GM21515 (cell line): Measurements from ENCODE around the gene MDN1.

Source experiments
- ATAC-seq: cut with Tn5 transposase; IDR thresholded peaks from one replicate; pipeline ENCODE4 v1.9.1; 2021; ENCODE audit not compliant: unreplicated experiment

MDN1 gene

GRCh38 chr6:89703292-89703691, 116.3 kb downstream of the MDN1 start:
- ATAC-seq, result no peak

DNA sequence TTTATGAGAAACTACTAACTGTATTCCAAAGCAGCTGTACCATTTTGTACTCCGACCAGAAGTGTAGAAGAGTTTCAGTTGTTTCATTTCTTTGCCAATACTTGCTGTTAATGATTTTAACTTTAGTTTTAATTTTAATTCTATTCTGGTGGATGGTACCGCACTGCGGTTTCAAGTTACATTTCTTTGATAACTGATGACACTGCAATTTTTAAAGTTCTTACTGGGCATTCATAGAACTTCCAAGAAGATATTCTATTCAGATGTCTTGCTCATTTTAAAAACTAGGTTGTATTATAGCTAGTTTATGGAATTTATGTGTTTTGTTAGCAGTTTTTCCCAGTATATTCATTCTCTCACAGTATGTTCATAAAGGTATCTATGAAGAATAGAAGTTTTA, 117.2 kb downstream of the MDN1 start:
- no peak for ATAC-seq

DNA sequence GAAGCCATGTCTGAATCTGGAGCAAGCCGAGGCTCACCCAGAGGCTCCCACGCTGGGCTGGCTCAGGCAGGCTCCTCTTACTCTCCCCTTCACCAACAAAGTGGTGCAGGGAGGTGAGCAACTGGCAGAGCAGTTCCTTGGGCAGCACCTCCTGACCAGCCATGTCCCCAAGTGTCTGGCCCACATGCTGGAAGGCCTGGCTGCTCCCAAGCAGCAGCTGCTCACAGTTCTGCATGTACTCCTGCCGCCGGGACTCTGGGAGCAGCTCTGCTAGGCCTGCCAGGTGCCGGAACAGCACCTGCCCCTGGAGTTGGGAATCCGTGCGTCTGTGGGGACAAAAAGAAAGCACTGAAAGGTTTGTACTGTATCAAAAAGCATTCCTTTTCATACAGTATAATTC, 123.9 kb downstream of the MDN1 start:
- no peak for ATAC-seq

DNA sequence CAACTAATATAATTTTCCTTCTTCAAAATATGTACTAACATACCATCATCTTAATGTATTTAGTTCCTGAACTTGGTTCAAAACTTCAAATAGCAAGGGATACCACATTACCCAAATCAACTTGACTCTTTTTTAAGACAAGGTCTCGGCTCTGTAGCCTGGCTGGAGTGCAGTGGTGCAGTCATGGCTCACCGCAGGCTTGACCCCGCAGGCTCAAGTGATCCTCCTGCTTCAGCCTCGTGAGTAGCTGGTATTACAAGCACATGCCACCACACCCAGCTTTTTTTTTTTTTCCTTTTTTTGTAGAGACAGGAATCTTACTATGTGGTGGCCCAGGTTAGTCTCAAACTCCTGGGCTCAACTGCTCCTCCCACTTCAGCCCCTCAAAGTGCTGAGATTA, 125.2 kb downstream of the MDN1 start:
- ATAC-seq, result no peak

- no peak for ATAC-seq
Measured at GRCh38 chr6:89693207-89693606, 126.4 kb downstream of the MDN1 start.

DNA sequence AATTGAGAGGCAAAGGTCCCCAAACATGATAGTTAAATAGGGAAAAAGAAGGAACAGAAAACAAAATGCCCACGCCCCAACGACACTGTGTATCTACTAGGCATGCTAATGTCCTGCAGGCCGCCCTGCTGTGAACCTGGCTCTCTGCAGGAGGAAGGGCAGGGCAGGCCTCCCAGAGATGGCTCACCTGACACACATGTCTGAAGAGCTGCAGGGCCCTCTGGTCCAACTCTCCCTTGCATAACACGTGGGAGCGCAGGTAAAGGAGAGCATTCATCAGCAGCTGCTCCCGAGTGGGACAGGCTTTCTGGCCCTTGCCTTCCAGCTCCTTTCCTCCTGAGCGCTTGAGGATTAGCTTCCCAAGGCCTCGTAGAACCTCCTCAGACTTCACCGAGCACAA, 127.3 kb downstream of the MDN1 start:
- no peak for ATAC-seq

- no peak for ATAC-seq
Measured at GRCh38 chr6:89690944-89691324, 128.7 kb downstream of the MDN1 start.

- no peak for ATAC-seq
Measured at GRCh38 chr6:89689732-89690131, 129.9 kb downstream of the MDN1 start.

DNA sequence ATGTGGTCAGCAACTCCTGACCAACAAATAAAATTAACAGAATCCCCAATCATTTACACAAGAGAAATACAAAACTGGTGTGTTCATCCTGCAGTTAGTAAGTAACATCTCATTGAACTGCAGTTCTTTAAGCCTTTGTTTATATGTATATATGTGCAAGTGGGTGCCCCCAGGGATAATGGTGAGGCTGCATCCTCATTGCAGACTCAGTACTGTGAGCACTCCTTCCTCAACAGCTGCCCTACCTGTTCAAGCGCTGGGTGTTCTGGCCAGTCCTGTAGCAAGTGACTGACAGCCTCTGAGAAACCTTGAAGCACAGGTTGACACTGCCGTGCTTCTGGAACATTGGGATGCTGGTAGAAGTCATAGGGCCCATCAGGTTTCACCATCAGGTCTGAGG, 131.3 kb downstream of the MDN1 start:
- ATAC-seq, result no peak

GRCh38 chr6:89685311-89685710, 134.3 kb downstream of the MDN1 start:
- ATAC-seq, result no peak

- no peak for ATAC-seq
Measured at GRCh38 chr6:89682991-89683390, 136.6 kb downstream of the MDN1 start.

DNA sequence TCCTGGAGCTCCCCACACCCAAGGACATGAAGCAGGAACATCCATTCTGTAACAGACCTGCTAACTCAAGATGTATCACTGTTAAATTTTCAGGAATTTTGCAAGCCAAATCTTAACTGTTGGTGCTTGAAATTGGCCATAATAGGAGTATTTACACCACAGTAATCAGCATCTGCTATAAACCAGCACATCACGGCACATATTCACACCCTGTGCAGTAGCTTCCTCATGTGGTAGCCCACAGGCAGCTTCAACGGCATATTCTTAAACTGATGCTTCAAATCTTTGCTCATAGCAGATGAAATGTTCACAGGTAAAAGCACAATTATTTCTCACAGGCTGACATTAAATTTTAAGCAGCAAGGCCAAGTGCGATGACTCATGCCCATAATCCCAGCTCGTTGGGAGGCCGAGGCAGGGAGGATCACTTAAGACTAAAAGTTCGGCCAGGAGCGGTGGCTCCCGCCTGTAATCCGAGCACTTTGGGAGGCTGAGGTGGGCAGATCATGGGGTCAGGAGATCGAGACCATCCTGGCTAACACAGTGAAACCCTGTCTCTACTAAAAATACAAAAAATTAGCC, 137.5 kb downstream of the MDN1 start:
- ATAC-seq, result no peak

DNA sequence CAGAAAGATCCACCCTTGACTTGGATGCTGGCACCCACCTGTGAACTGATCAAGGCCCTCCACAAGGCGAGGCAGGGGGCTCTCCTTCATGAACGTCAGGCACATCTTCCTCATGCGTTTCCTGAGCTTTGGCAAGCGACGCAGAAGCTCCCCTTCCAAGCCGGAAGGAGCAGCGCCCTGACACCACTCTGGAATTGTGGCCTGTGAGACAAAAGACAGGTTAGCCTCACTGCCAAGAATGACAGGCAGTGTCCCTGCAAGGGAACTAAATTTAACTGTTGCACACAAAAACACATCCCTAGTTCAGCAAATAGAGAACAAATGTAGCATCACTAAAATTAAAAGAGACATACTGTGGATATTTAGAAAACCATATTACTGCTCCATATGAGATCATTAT, 139.0 kb downstream of the MDN1 start:
- ATAC-seq, result no peak

DNA sequence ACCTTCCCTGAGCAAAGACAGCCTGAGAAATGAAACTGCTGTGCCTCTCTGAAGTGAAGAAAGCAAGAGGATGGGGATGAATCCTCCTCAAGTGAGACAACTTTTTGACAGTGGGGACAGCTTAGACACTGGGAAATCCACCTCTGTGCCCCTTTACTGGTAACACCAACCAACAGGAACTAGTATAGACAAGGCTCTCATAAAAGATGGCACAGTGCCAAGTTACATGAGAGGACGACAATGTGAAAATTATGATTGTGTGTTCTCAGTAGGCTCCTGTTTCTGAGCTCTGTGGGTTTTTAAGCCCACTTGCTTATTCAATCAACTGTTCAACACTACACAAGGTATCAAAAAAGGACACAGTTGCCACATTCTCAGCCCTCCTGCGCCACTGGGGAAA, 139.4 kb downstream of the MDN1 start:
- ATAC-seq, result no peak

GRCh38 chr6:89679215-89680120, 140.1 kb downstream of the MDN1 start:
- ATAC-seq, result no peak

- no peak for ATAC-seq
Measured at GRCh38 chr6:89678531-89678930, 141.1 kb downstream of the MDN1 start.

GRCh38 chr6:89675949-89676748, 143.4 kb downstream of the MDN1 start:
- no peak for ATAC-seq

DNA sequence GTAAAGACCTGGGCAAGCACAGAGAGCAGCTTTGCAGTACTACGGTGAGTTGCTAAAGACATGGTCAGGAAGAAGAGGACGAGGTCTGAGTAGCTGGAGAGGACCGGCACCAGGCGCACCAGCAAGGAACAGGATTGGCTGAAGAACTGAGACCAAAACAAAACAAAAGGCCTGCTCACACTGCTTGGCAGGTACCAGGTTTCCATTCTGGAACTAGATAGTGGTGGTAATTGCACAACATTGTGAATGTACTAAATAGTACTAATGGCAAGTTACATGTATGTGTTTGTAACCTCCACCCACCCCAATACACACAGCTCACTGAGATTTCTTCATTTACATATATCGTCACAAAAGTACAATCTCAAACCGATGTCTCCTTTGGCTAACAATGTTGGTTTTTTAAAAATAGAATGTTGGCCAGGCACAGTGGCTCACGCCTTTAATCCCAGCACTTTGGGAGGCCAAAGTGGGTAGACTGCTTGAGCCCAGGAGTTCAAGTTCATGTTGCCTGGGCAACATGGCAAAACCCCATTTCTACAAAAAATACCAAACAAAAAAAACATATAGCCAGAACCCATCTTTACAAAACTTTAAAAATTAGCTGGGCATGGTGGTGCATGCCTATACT, 148.5 kb downstream of the MDN1 start:
- ATAC-seq, result no peak

- no peak for ATAC-seq
Measured at GRCh38 chr6:89669002-89669401, 150.6 kb downstream of the MDN1 start.

DNA sequence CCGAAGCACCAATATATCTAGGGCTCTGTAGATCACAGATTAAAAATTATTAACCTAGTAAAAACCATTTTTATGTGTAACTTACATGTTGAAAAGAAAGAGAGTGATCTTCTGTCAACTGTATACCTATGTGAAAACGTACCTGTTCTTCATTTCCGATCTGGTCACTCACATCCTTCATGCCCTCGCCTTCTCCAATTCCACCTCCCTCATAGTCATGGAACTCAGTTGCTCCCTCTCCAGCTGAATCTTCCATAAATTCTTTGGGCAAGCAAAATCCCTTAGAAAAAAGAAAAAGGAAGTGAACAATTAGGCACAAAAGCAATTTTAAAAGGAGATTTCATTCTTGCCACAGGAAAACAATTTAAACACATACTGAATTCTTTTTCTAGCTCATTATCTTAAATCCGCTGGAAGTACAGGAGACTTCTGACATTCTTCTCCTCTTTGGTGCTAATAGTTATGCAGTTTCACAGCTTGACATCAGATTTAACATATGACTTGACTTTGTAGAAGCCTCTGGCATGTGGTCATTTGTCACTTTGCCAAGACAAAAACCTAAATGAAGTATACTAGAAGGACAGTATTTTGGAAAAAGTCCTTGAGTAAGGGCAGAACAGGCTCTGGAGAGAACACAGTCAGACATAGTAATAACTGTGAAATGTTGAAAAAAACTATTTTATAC, 151.6 kb downstream of the MDN1 start:
- ATAC-seq, result no peak
